ENCODE results near the gene GSG1L2. TPM values are rescaled to one million over a fixed set of nuclear protein-coding genes. Genes with fewer than 3 reads are reported as not detected.

GSG1L2 gene
- total RNA-seq (2014; rRNA removed), result not detected in 2 replicates
- not detected for Bru-seq, nascent RNA
- not detected for BruChase-seq, experiment 1, labeled RNA remaining after a 6-hour chase
- not detected for BruChase-seq, experiment 2, labeled RNA remaining after a 2-hour chase
- long read RNA-seq, result 0 reads

- Histone ChIP-seq H3K79me2 (ENCODE audit: low read length) (no peaks in the 10 kb centered on the region), H3K9ac (ENCODE audit: low read length) (no peak within 1 kb of the TSS), H3K36me3 (ENCODE audit: low read depth, low read length) (no peaks in the 10 kb centered on the region), H3F3A (ENCODE audit: low read length, unreplicated experiment) (no peaks in the 10 kb centered on the region), H3K9me3 (ENCODE audit: low read length) (no peaks in the 10 kb centered on the region), H2AFZ (ENCODE audit: low read length) (no peak within 1 kb of the TSS), H3K27me3 (ENCODE audit: low read length) (no peaks in the 10 kb centered on the region), H3K4me2 (ENCODE audit: low read length) (no peak within 1 kb of the TSS), H3K9me2 (replicated peaks; ENCODE audit: low read length) (no peaks in the 10 kb centered on the region), H3K4me3 (ENCODE audit: low read length) (no peak within 1 kb of the TSS), H3K27ac (ENCODE audit: low read length) (no peak within 1 kb of the TSS), H3K4me1 (ENCODE audit: insufficient read depth, low read length) (peaks cover 9% of the 10 kb centered on the region), H4K20me1 (ENCODE audit: low read length) (no peaks in the 10 kb centered on the region)
- CTCF ChIA-PET, result no interaction called here
- TF ChIP-seq EZH2 (IDR thresholded peaks at IDR 0.05; ENCODE audit: low read length, unreplicated experiment), result no peak
- TF ChIP-seq, protein P1, sequence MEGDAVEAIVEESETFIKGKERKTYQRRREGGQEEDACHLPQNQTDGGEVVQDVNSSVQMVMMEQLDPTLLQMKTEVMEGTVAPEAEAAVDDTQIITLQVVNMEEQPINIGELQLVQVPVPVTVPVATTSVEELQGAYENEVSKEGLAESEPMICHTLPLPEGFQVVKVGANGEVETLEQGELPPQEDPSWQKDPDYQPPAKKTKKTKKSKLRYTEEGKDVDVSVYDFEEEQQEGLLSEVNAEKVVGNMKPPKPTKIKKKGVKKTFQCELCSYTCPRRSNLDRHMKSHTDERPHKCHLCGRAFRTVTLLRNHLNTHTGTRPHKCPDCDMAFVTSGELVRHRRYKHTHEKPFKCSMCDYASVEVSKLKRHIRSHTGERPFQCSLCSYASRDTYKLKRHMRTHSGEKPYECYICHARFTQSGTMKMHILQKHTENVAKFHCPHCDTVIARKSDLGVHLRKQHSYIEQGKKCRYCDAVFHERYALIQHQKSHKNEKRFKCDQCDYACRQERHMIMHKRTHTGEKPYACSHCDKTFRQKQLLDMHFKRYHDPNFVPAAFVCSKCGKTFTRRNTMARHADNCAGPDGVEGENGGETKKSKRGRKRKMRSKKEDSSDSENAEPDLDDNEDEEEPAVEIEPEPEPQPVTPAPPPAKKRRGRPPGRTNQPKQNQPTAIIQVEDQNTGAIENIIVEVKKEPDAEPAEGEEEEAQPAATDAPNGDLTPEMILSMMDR (conservative IDR thresholded peaks at IDR 0.05; ENCODE audit: low read depth, low read length), result no peak
- no peak for TF ChIP-seq EZH2phosphoT487 (IDR thresholded peaks at IDR 0.05; ENCODE audit: borderline replicate concordance, low read length)
- POLR2A ChIA-PET (ENCODE audit: unreplicated experiment), result no interaction called here
- intact Hi-C loops (cut with micrococcal nuclease), result no loop called here
- no peak for ATAC-seq
- no peak for DNase-seq
- BruUV-seq (replicated peaks), result no TSS peak
Observed at GRCh38 chr17:9821921-9822320, at the start of gene GSG1L2. TSS of gene GSG1L2 (minus strand) at chr17:9822079. CDS start at chr17:9822071, 8 bp downstream.

- H3K27ac ChIP-seq (ENCODE audit: low read length), result no peak overlapping the region
- TF ChIP-seq, protein P1 (conservative IDR thresholded peaks at IDR 0.05; ENCODE audit: low read depth, low read length), result no peak
- TF ChIP-seq EZH2phosphoT487 (IDR thresholded peaks at IDR 0.05; ENCODE audit: borderline replicate concordance, low read length) (no peak), EZH2 (IDR thresholded peaks at IDR 0.05; ENCODE audit: low read length, unreplicated experiment) (no peak)
- ChIA-PET POLR2A (ENCODE audit: unreplicated experiment) (no interaction called here), CTCF (no interaction called here)
- H2AFZ ChIP-seq (ENCODE audit: low read length), result no peak overlapping the region
- no TSS peak for BruUV-seq (replicated peaks)
- intact Hi-C loops (cut with micrococcal nuclease), result no loop called here
- H3F3A ChIP-seq (ENCODE audit: low read length, unreplicated experiment), result no peaks in the 10 kb centered on the region
- no peaks in the 10 kb centered on the region for H3K9me2 ChIP-seq (replicated peaks; ENCODE audit: low read length)
- no peaks in the 10 kb centered on the region for H3K9me3 ChIP-seq (ENCODE audit: low read length)
- ATAC-seq (no peak), DNase-seq (no peak)
- no peaks in the 10 kb centered on the region for H3K4me1 ChIP-seq (ENCODE audit: insufficient read depth, low read length)
- H4K20me1 ChIP-seq (ENCODE audit: low read length), result no peaks in the 10 kb centered on the region
- no peak overlapping the region for H3K9ac ChIP-seq (ENCODE audit: low read length)
- H3K79me2 ChIP-seq (ENCODE audit: low read length), result no peaks in the 10 kb centered on the region
- no peak overlapping the region for H3K4me2 ChIP-seq (ENCODE audit: low read length)
- H3K36me3 ChIP-seq (ENCODE audit: low read depth, low read length), result no peaks in the 10 kb centered on the region
- no peak overlapping the region for H3K4me3 ChIP-seq (ENCODE audit: low read length)
- no peaks in the 10 kb centered on the region for H3K27me3 ChIP-seq (ENCODE audit: low read length)
Observed at GRCh38 chr17:9868552-9868951, 46.7 kb upstream of the GSG1L2 start.

- intact Hi-C loops (cut with micrococcal nuclease), result no loop called here
- H3K27me3 ChIP-seq (ENCODE audit: low read length), result no peaks in the 10 kb centered on the region
- no peak for TF ChIP-seq EZH2phosphoT487 (IDR thresholded peaks at IDR 0.05; ENCODE audit: borderline replicate concordance, low read length)
- no peak for TF ChIP-seq EZH2 (IDR thresholded peaks at IDR 0.05; ENCODE audit: low read length, unreplicated experiment)
- TF ChIP-seq, protein P1 (conservative IDR thresholded peaks at IDR 0.05; ENCODE audit: low read depth, low read length), result no peak
- H3K4me2 ChIP-seq (ENCODE audit: low read length), result no peak overlapping the region
- no TSS peak for BruUV-seq (replicated peaks)
- H3K9me3 ChIP-seq (ENCODE audit: low read length), result no peaks in the 10 kb centered on the region
- H3K27ac ChIP-seq (ENCODE audit: low read length), result no peak overlapping the region
- POLR2A ChIA-PET (ENCODE audit: unreplicated experiment), result no interaction called here
- no peaks in the 10 kb centered on the region for H3K79me2 ChIP-seq (ENCODE audit: low read length)
- H3K4me3 ChIP-seq (ENCODE audit: low read length), result no peak overlapping the region
- no peak overlapping the region for H2AFZ ChIP-seq (ENCODE audit: low read length)
- no peak for ATAC-seq
- H3K36me3 ChIP-seq (ENCODE audit: low read depth, low read length), result no peaks in the 10 kb centered on the region
- H3F3A ChIP-seq (ENCODE audit: low read length, unreplicated experiment), result no peaks in the 10 kb centered on the region
- no peaks in the 10 kb centered on the region for H4K20me1 ChIP-seq (ENCODE audit: low read length)
- no peak for DNase-seq
- CTCF ChIA-PET, result no interaction called here
- H3K9me2 ChIP-seq (replicated peaks; ENCODE audit: low read length), result no peaks in the 10 kb centered on the region
- H3K4me1 ChIP-seq (ENCODE audit: insufficient read depth, low read length), result no peaks in the 10 kb centered on the region
- no peak overlapping the region for H3K9ac ChIP-seq (ENCODE audit: low read length)
Observed at GRCh38 chr17:9865586-9865985, 43.7 kb upstream of the GSG1L2 start.
